NCI-H345 (cell line): Measurements from ENCODE around the gene AGPAT2.

Source experiments
- DNase-seq: peaks from one replicate; lab custom pipeline; 2025; lab: John Stamatoyannopoulos, UW

AGPAT2 gene

DNA sequence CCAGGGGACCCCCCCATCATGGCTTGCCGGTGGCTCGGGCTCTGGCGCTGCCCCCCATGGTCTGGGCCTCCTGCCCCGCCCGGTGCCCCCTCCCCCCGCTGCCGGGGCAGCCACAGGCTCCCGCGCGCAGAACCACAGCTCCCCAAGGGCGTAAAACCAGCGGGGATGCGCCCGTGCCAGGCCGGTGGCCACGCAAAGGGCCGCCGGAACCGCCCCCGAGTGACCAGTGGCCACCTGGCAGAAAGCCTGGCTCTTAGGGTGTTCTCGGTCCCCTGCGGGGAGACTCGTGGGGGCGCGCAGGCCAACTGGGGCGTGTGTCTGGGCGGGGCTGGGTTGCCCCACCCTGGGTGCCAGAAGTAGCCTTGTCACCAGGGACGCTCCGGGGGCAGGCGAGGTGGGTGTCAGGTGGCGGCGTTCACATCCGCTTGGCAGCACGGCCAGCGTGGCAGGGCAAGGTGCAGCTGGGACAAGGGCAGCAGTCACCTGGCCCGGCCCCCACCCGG is 515 bp upstream of the AGPAT2 start:
- no peak for DNase-seq

DNA sequence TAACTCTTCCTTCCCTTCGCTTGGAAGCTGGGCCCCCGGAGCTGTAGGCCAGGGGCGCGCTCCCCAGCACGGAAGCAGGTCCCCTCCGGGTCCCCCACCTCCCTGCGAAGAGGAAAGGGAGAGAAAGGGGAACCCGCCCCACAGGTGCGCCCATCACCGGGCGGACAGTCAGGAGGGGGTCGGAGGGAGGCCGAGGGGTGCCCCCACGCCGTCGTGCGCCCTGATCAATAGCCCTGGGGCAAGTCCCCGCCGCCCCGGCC is 793 bp downstream of the AGPAT2 start:
- DNase-seq, result no peak

DNA sequence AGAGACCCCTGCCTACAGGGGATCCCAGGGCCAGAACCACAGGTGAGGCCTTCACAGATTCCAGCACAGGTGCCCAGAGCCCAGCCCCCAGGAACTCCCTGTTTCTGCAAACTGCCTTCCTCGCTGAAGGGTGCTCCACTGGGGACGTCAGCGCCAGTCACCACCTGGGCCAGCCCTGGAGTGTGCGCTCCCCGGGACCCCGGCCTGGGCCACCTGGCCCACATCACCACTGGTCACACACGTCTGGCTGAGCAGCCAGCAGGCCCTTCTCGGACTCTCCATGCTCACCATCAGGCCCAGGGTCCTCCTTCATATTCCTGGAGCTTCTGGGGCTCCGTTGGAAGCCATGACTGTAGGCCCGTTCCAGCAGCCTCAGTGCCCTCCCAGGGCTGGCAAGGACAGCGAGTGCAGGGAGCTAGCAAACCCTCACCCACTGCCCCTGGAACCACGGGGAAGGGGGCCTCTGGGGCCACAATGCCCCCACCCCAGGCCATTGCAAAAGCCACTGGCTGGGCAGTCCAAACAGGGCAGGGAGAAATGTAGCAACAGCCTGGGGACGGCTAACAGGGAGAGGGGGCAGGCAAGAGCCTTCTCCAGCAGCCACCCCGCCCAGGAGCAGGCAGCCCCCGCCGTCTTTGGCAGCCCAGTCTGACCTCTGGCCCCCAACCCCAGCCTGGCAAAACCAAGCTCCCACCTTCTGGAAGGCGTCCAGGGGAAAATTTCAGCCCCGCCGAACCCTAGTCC is 1.3 kb downstream of the AGPAT2 start:
- DNase-seq, result no peak

DNA sequence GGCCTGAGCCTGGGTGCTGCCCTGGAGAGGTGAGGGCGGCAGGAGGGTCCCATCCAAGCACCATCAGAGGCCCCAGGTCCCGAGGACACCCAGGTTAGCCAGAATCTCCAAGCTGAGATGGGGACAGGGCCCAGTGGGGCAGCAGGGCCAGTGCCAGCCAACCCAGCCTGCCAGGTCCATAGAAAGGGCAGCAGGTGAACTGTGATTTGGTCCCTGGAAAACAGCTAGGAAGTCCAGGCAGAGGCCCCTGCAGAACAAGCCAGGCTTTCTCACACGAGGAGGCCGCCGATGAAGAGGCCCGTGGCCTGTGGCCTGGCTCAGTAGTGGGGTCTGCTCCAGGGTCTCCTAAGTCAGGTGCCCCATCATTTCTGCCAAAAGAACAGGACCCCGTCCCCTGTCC is 2.0 kb downstream of the AGPAT2 start:
- no peak for DNase-seq

DNA sequence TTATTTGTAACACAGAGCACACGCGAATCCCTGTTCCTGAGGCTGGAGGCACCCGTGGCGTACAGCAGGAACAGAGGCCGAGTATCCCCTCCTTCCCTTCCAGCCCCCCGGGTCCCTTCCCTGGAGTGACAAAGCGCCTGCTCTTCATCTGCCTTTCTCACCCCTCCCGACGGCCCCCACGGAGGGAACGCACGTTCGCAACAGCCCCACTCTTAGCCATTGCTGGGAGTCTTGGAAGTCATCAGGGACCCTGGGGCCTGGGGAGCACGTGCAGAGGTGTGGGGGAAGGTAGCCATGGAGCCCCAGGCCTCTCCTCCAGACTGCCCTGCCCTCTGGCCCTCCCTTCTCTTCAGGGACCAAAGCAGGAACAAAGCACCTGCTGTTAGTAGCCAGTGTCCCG is 2.5 kb downstream of the AGPAT2 start:
- DNase-seq, result no peak

DNA sequence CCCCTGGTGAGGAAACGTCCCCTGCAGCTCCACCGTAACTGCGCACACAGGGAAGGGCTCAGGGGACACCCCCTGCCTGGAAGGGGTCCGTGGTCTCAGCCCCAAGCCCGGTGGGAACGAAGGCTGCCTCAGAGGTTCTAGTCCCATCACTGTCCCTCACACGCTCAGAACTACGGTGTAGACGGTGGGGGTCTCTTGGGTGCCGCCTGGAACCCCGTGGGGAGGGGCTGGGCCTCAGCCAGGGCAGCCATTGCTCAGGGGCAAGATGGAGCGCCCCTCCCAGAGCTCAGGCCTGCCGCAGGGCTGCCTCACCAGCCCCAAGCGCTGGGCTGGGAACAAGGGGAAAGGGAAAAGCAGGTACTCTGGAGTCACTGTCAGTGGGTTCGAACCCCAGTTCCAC is 2.9 kb downstream of the AGPAT2 start:
- no peak for DNase-seq

DNA sequence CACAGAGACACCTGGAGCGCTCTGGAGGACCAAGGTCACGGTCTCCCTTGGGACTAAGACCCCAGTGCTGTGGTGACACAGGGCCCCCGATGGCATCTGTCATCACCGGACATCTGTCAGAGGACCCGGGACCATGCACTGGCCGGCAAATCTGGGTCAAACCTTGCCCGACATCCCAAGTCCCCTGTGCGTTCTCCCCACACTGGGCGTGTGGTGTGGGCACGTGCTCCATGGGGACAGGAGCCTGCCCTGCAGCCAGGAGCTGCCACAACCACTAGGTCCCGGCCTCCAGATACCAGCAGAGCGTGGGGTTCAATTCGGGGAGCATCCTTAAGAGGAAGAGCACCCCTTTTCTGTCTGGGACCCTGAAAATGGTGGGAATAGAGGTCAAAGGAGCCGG is 3.5 kb downstream of the AGPAT2 start:
- DNase-seq, result no peak

DNA sequence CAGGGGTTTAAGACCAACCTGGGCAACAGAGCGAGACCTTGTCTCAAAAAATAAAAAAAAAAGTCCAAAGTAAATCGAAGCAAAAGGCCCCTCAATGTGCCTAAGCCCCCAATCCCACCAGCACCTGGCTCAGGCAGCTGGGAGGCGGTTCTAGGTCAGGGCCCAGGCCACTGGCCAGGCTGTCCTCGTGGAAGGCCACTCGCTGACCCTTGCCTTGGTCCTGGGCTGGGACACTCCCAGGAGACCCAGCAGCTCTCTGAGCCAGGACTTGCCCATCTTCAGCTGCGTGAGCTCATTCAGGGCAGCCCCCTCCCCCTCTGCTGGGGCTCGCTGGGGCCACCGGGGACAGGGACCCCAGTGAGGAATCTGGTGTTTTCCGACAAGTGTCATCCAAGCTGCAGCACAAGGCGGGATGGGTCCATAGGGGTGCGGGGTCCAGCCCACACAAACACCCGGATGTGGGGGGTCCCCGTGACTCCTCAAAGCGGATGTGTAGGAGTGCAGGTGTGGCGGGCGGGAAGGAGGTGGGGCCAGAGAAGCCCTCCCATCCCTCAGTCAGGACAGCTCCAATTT is 4.0 kb downstream of the AGPAT2 start:
- no peak for DNase-seq

DNA sequence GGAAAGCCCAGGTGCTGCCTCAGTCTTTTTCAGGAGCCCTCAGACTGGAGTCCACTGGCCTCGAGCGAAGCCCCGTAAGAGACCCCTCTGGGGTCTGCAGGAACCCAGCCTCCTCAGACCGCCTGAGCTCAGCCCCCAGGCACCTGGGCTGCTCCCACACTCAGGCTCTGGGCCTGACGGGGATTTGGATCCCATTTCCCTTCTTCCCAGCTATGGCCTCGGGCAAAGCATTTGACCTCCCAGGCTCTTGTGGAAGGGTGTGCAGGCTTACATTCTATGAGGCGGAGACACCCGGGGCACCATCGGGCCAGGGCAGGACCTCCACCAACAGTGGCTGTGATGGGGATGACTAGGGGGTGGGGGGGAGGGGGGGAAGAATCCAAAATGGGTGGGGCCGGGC is 4.5 kb downstream of the AGPAT2 start:
- no peak for DNase-seq

DNA sequence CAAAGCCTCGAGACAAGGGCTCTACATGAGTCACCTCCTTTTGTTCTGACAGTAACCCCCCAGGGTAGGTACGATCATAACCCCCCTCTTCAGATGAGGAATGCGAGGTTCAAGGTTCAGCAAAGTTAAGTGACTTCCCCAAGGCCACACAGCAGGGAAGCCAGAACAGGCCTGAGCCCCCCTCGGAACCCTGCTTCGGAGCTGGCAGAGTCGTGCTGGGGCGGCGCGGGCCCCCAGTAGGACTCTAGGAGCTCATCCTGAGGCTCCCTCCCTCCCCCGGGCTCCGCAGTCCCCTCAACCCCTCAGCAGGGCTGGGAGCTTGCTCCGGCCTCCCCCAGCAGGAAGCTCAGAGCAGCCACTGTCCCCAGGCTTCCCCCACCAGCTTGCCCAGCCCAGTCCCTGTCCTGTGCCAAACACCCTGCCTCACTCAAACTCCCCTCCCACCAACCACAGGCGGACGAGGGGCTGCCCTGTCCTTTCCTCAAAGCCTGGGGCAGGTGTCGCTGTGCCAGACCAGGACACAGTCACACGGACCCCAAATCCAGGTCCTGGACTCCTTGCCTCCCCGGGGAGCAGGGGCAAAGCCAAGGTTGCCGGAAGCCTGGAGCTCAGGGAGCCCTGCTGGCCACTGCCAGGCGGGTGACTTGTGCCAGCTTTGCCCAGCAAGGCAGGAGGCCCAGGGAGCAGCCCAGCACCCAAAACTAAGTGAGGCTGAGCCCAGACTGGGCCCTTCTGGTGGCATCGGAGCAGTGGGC is 5.1 kb downstream of the AGPAT2 start:
- no peak for DNase-seq

DNA sequence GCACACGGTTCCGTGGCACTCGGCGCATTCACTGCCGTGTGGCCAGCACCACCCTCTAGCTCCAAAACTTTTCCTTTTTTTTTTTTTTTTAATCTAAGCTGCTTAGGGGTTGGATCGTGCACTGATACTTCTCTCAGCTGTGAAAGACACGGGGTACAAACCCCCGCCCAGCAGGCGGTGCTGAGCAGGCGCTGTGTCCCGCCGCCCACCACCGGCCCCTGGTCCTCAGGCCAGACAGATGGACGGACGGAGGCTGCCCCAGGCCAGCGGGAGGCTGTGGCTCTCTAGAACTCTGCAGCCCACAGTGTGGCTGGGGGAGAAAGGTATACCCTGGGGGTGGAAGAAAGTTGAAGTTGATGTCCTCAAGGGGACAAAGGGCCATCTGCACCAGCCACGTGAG is 6.2 kb downstream of the AGPAT2 start:
- no peak for DNase-seq

DNA sequence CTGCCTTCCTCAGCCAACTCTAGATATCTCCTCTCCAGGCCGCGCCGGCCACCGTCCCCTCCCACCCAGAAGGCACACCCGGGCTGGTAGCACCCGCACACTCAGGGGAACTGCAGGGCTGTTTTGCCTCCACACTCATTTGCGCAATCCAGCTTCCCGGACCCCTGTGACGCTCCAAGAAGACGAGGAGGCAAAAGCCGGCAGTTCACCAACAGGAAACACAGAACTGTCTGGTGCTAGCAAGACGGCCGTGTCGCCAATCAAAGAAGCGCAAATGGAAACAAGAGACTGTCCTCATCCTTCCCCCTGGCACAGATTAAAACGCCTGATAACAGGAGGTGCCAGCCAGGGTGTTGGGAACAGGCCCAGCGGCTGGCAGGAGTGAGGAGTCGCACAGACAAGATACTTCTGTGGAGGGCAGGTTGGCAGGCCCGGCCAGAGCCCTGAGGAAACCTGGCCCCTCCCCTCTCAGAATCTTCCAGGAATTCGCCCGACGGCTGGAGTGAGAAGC is 7.8 kb downstream of the AGPAT2 start:
- DNase-seq, result no peak

DNA sequence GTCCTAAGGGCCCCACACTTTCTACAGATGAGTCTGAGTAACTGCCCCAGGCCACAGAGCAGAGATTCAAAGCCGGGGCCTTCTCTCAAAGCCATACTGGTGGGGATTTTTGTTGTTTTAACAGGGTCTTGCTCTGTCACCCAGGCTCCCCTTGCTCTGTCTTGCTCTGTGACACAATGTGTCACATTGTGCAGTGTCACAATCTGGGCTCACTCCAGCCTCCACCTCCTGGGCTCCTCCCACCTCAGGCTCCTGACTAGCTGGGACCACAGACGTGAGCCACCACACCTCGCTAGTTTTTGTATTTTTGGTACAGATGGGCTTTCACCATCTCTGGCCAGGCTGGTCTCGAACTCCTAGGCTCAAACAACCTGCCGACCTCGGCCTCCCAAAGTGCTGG is 8.6 kb downstream of the AGPAT2 start:
- no peak for DNase-seq

DNA sequence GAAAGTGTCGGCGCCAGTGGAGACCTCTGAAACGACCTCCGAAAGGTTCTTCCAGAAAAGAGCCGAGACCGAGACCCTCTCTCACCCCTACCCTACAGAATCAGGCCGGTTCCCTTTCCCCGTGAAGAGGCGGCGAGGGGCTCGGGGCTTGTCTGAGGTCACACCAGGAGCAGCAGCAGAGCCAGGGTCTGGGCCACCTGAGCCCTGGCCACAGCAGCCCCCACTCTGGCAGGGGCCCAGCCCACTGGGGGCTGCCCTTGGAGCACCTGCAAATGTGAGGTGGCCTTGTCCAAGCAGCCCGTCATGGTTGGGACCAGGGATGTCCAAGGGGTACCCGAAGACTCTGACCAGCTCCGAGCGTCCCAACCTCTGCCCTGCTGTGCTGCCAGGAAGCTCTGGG is 9.2 kb downstream of the AGPAT2 start:
- DNase-seq, result no peak

DNA sequence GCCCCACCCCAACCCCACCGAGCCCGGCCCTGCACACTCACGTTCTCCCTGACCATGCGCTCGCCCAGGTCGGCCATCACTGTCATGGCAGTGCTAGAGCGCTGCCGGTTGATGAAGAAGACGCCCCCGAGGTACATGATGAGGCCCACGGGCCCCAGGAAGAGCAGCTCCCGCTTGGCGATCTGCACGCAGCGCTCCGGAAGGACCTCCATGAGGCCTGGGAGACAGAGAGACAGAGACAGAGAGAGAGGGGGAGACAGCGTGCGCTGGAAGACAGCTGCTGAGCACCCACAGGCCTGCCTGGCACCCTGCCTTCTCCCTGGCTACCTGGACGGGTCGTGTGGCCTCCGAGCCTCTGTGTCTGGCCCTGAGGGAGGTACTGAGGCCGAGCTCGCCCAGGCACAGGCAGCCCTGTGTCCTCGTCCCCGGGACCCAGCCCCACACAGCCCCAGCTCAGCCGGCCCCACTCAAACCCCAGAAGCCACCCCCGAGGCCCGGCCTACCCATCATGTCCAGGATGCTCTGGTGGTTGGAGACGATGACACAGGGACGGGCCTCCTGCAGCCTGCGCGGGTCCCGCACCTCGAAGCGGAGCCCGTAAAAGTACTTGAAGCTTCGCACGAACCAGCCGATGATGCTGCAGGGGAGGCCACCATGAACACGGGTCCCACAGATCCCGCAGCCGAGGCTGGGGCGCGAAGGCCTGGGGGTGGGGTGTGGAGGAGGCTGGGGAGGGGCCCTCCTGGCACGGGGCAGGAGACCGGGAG is 10.2 kb downstream of the AGPAT2 start:
- no peak for DNase-seq

DNA sequence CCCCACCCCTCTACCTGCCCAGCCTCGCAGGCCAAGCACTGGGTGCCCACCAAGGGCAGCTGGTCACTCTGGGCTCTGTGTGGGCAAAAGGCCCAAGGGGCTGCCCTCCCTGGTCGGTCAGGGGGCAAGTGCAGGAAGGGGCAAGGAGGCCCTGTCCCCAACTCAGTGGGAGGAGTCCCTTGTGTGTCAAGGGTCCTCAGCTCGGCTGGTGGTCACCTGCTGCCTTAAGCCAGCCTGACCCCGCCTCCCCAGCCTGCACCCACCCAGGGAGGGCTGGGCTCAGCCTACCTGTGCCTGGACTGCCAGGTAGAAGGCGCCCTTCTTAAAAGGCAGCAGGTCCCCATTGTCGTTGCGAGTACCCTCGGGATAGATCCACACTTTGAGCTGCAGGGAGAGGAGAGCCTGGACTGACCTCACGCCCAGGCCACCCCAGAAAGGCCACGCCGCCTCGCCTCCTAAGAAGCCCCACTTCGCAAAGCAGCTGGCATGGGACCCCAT is 10.9 kb downstream of the AGPAT2 start:
- DNase-seq, result no peak

DNA sequence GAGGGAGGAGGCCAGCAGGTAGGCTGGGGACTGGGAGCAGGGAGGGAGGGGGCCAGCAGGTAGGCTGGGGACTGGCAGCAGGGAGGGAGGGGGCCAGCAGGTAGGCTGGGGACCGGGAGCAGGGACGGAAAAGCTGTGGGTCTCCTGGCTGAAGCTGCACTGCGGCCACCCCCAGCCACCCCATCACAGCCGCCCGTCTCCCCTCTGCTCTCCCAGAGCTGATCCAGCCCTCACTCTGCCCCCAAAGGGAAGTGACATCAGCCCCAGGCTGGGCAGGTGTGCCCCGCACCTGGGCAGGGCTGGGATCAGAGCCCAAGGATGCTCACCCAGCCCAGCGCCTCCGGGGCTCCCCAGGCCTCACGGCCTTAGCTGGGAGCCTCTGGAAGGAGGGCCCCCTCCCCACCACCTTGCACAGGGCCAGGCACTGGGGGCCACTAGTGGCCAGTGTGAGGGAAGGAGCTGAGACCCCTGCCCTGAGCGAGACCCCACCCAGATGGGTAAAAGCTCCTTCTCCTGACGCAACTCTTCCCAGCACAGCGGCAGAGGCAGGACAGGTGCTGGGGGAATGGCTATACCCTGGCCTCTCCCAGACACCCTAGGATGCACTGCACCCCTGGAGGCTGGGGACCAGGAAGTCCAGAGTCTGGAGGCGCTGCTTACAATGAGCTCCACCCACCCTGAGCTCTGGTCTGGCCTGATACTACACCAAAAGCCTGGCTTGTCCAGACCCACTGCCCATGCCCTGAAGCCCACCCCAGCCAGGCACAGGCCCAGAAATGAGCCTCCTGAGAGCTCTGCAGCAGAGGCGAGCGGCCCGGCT is 11.6 kb downstream of the AGPAT2 start:
- DNase-seq, result no peak

DNA sequence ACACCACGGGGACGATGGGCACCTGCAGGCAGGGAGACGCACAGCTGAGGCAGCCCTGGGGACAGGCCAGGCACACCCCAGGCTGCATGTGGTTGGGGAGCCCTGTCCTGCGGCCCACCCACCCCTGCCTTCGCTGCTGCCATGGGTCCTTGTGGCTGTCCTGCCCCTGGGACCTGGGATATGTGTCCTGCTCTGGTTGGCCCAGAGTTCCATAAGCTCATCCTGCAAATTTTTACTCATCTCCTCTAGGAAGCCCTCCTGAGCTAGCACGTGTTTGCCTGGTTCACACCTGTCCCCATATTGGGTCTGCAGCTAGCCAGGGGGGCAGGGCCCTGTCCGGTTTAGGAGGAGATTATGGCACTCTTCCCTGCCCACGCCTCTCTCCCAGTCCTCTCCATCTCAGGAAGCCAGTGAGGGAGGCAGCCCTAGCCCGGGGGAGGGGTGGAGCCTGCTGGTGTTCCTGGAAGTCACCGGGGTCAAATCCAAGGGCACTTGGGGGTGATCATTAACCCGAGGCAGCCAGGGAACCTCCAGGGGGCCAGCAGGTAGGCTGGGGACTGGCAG is 12.4 kb downstream of the AGPAT2 start:
- DNase-seq, result no peak

DNA sequence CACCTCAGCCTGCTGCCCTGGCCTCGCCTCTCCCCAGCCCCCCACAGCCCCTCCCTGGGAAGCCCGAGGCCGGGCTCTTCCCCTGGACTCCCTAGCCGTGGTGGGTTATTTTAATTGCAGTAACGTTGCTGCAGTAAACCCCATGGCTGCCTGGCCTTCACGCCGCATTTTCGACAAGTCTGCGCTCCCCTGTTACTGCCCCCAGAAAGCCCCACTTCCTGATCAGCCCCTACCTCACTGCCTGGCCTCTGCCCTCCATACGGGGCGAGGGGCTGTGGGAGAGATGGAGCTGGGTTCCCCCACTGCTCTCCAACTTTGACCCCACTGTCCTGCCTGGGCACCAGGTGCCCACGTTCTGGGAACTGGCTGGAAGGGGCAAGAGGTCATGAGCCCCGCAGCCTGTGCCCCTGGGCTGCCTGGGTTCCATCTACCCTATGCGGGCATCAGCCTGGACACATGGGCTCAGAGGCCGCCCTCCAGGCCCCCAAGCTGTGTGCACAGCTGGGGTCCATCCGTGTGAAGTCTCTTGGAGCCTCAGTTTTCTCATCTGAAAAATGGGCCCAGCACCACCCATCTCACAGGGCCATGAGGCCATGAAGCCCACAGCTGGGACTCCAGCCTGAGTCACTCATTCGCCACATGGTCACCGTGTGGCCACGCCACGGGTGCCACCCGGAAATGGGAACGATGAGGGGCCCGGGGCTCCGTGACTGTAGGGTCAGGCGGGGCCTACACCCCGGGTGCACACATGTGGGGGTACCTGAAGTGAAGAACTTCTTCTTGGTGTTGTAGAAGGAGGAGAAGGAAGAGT is 13.1 kb downstream of the AGPAT2 start:
- DNase-seq, result no peak
